Measurements from ENCODE around the gene SLC43A3.

DNA sequence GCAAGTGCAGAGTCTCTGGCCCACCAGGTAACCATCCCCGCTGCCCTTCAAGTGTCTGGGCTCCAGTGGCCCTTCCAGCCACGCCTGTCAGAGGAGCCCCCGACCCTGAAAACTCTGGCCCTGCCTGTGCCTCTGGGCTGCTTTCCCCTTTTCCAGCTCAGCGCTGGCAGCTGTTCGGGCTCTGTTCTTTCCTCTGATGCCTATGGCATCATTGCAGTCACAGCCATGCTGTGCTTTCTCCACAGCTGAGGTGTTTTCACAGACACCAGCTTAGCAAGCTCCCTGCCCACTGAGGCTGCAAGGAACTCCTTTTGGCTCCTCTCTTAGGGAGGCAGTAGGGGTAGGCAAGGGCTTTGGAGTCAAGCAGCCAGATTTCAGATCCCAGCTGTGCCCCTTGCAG lies 67.5 kb downstream of the SLC43A3 start:
- TF ChIP-seq, protein P1, sequence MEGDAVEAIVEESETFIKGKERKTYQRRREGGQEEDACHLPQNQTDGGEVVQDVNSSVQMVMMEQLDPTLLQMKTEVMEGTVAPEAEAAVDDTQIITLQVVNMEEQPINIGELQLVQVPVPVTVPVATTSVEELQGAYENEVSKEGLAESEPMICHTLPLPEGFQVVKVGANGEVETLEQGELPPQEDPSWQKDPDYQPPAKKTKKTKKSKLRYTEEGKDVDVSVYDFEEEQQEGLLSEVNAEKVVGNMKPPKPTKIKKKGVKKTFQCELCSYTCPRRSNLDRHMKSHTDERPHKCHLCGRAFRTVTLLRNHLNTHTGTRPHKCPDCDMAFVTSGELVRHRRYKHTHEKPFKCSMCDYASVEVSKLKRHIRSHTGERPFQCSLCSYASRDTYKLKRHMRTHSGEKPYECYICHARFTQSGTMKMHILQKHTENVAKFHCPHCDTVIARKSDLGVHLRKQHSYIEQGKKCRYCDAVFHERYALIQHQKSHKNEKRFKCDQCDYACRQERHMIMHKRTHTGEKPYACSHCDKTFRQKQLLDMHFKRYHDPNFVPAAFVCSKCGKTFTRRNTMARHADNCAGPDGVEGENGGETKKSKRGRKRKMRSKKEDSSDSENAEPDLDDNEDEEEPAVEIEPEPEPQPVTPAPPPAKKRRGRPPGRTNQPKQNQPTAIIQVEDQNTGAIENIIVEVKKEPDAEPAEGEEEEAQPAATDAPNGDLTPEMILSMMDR (conservative IDR thresholded peaks at IDR 0.05; ENCODE audit: low read depth, low read length), result no peak
- TF ChIP-seq CEBPB (IDR thresholded peaks at IDR 0.05; ENCODE audit: low read depth, low read length) (no peak), RAD21 (IDR thresholded peaks at IDR 0.05; ENCODE audit: low read length) (no peak), POLR2A (IDR thresholded peaks at IDR 0.05; ENCODE audit: low read depth, low read length) (no peak), SMC3 (IDR thresholded peaks at IDR 0.05; ENCODE audit: low read depth, low read length) (no peak), MAZ (IDR thresholded peaks at IDR 0.05; ENCODE audit: borderline replicate concordance, low read depth, low read length) (no peak), RFX5 (IDR thresholded peaks at IDR 0.05; ENCODE audit: low read depth, low read length) (no peak), FOS (IDR thresholded peaks at IDR 0.05; ENCODE audit: low read depth, low read length) (no peak)
- TF ChIP-seq, protein P2, sequence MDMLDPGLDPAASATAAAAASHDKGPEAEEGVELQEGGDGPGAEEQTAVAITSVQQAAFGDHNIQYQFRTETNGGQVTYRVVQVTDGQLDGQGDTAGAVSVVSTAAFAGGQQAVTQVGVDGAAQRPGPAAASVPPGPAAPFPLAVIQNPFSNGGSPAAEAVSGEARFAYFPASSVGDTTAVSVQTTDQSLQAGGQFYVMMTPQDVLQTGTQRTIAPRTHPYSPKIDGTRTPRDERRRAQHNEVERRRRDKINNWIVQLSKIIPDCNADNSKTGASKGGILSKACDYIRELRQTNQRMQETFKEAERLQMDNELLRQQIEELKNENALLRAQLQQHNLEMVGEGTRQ (IDR thresholded peaks at IDR 0.05; ENCODE audit: low read depth, low read length), result no peak
- TF ChIP-seq, protein P3, sequence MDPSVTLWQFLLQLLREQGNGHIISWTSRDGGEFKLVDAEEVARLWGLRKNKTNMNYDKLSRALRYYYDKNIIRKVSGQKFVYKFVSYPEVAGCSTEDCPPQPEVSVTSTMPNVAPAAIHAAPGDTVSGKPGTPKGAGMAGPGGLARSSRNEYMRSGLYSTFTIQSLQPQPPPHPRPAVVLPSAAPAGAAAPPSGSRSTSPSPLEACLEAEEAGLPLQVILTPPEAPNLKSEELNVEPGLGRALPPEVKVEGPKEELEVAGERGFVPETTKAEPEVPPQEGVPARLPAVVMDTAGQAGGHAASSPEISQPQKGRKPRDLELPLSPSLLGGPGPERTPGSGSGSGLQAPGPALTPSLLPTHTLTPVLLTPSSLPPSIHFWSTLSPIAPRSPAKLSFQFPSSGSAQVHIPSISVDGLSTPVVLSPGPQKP (IDR thresholded peaks at IDR 0.05; ENCODE audit: borderline replicate concordance, low read depth, low read length), result no peak

Measured in IMR-90 (cell line).